Lower leg skin (tissue), 4 donors: Measurements from ENCODE around the gene KDF1. TPM values are rescaled to one million over a fixed set of nuclear protein-coding genes. Genes with fewer than 3 reads are reported as not detected.
"Not testable (repeated sequence)": the region's sequence is repeated elsewhere in the genome, so short reads cannot be mapped to it uniquely, and the experiment has no call there.

Experiments
- DNase-seq, 2 donors: peaks; one replicate each; pipeline ENCODE4 v3.0.0-alpha.2; 2019; ENCODE audit warnings: low spot score in 2 of 2
- H3K4me3 ChIP-seq: fragments of 200-600 bp; sonication (generic); 2 replicates; pipeline ENCODE4 v1.5.1; 2017; ENCODE audit warnings: mild to moderate bottlenecking, low read depth; ENCODE audit not compliant: poor library complexity, severe bottlenecking
- CTCF ChIP-seq, 3 donors: fragments of 450-650 bp; IDR thresholded peaks; one replicate each; pipeline ENCODE4 v1.5.1; 2016; ENCODE audit warnings: antibody characterized with exemption in 3 of 3, mild to moderate bottlenecking in 3 of 3, moderate library complexity in 2 of 3
- POLR2A ChIP-seq, 2 donors: fragments of 450-650 bp; IDR thresholded peaks; one replicate each; pipeline ENCODE4 v1.6.1; 2016 to 2017; ENCODE audit warnings: antibody characterized with exemption in 2 of 2, mild to moderate bottlenecking in 1 of 2, moderate library complexity in 1 of 2
- WGBS, 2 donors: methylation state at CpG; one replicate each; pipeline ENCODE4 v1.1.5; 2018; 5-methylcytosine and 5-hydroxymethylcytosine counted together
- intact Hi-C: fragments of 100-400 bp; cut with DNase I; formaldehyde crosslinking; loops from one replicate; pipeline ENCODE4 v1.15.0; 2023; ENCODE audit warnings: low total_unique reads
- total RNA-seq, 4 donors: library from RNA; depleted of rRNA; stranded (reverse); fragments of >200 nt; gene quantifications; one replicate each; pipeline ENCODE4 v1.1.0, GENCODE V29; 2016

The KDF1 gene
- total RNA-seq, 4 donors from 2014 or later: 34.0 to 45.8 (median 36.2) TPM

DNA sequence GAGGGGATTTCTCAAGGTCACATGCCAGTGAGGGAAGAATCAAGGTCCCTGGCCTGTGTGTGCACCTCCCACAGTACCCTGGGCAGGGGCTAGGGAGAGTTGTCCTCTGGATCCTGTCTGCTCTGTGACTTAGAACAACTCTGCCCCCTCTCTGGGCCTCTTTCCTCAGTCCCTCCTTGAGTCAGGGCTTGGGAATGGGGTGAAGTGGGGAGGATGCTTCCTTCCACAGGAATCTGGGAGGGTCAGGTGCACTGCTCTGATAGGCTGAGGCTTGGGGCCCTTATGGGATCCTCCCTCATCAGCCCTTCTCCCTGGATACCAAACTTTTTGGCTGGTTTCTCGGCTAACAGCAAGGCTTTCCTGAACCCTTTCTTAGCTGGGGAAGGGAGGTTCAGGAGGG lies 35.8 kb upstream of the KDF1 start:
- WGBS, 2 donors: 54 to 57% methylated on average over 1 of the region's 1 CpG
- no peak overlapping the region for H3K4me3 ChIP-seq
- intact Hi-C loops: no loop called here
- TF ChIP-seq POLR2A (IDR thresholded peaks at IDR 0.05) (no peak), CTCF (IDR thresholded peaks at IDR 0.05) (no peak)
- no peak for DNase-seq

- intact Hi-C loops: no loop called here
- WGBS, 2 donors: 23 to 31% methylated on average over 9 to 15 of the region's 15 CpGs
- TF ChIP-seq CTCF (IDR thresholded peaks at IDR 0.05) (no peak), POLR2A (IDR thresholded peaks at IDR 0.05) (no peak)
- DNase-seq: no peak
- H3K4me3 ChIP-seq: peak overlapping the region; percentile 65
These were observed 34.7 kb upstream of the KDF1 start for GRCh38 chr1:26994787-26995517.

GRCh38 chr1:26994020-26994786 lies 33.9 kb upstream of the KDF1 start:
- intact Hi-C loops: no loop called here
- TF ChIP-seq CTCF (IDR thresholded peaks at IDR 0.05): no peak
- no peak for TF ChIP-seq POLR2A (IDR thresholded peaks at IDR 0.05)
- no peak for DNase-seq
- 1 to 2% methylated on average over 50 to 66 of the region's 97 CpGs for WGBS, 2 donors
- peak overlapping the region; percentile 65 for H3K4me3 ChIP-seq

DNA sequence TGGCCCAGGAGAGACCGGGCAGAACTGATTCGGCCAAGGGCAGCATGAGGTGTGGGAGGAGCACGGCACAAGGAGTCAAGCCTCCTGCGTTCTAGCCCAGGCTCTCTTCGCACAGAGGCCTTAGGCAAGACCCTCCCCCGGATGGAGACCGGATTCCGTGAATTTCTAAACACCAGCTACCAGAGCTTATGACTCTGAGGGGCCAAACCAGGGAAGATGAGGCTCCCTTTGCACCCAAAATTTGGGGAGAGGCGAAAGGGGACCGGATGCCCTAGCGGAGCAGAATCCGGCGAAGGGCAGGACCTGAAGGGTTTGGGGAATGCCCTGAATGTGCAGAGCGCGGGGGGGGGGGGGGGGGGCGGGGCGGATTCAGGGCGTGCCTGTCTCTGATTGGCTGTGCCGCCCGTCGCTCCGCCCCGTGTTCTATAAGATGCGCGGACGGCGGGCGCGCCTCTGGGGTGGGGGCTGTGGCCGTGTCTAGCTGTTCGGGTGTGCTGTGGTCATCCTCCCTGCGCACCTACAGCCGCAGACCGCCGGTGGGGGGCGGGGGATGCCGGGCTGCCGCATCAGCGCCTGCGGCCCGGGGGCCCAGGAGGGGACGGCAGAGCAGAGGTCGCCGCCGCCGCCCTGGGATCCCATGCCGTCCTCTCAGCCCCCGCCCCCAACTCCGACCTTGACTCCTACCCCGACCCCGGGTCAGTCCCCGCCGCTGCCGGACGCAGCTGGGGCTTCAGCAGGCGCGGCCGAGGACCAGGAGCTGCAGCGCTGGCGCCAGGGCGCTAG lies 33.2 kb upstream of the KDF1 start, which contains the start of gene TRNP1:
Gene TRNP1, plus strand, starts transcription at position 456 of the 783 bp plus-strand sequence. Its CDS starts 95 bp downstream, at position 551.
- TF ChIP-seq POLR2A (IDR thresholded peaks at IDR 0.05) (no peak), CTCF (IDR thresholded peaks at IDR 0.05) (peak in 1 of 3 donors; percentile 68)
- 0 to 1% methylated on average over 17 to 41 of the region's 61 CpGs for WGBS, 2 donors
- intact Hi-C loops: no loop called here
- H3K4me3 ChIP-seq: peak within 1 kb of the TSS; percentile 65
- no peak for DNase-seq

DNA sequence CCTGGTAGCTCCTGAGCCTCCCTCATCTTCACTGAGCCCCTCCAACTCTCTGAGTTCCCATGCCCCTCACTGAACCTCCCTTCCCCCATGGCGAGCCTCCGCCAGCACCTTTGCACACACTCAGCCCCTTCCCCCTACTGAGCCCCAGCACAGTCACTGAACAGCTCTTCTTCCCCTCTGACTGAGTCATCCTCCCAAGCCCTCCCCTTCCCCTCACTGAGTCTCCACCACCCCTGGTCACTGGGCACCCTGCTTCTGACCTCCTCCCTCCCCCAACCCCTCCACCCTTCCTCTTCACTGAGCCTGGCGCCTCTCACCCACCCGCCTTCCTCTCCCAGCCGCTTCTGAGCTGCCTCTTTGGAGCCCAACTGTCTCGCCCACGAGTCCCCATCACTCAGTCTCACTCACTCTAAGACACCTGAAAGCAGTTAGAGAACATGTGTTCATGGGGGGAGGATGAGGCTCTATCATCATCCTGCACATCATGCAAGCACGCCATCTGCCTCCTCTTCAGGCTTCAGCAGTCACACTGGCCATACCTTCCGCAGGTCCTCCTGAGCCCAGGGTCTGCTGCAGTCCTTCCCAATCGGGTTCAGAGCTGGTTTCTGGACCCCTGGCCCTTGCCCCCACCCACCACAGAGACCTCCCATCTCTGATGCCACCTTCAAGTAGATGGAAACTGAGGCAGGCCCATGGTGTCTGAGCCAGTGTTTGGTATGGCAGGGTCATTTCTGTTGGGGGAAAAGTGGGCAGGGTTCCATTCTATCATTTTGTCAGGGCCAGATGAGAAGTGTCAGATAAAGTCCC lies 31.2 kb upstream of the KDF1 start:
- H3K4me3 ChIP-seq: no peak overlapping the region
- WGBS, 2 donors: 34 to 52% methylated on average over 10 of the region's 10 CpGs
- intact Hi-C loops: no loop called here
- TF ChIP-seq CTCF (IDR thresholded peaks at IDR 0.05) (peak in 1 of 3 donors; percentile 61), POLR2A (IDR thresholded peaks at IDR 0.05) (no peak)
- DNase-seq: no peak

GRCh38 chr1:26989403-26990109 lies 29.3 kb upstream of the KDF1 start:
- intact Hi-C loops, DNase-seq, H3K4me3 ChIP-seq: not testable (repeated sequence)
- 78 to 81% methylated on average over 12 of the region's 12 CpGs for WGBS, 2 donors
